Activated T-cell treated with anti-CD3 and anti-CD28 coated beads, Interleukin-2, amount 50 U/mL, for 72 hours (primary cell): Measurements from ENCODE around the gene PCDHA12. TPM values are rescaled to one million over a fixed set of nuclear protein-coding genes. Genes with fewer than 3 reads are reported as not detected.
"Not testable (repeated sequence)": the region's sequence is repeated elsewhere in the genome, so short reads cannot be mapped to it uniquely, and the experiment has no call there.

Experiments used
- ATAC-seq, 2 donors: fragments of 150-1000 bp; cut with Tn5 transposase; replicated peaks in 1 of 2; 2 replicates each; pipeline ENCODE4 v1.10.0; 2021; ENCODE audit warnings: moderate library complexity in 2 of 2, mild to moderate bottlenecking in 1 of 2
- DNase-seq, 2 donors: peaks; one replicate each; pipeline ENCODE4 v3.0.0; 2021 to 2022; ENCODE audit warnings: mixed read lengths in 1 of 2
- H3K27ac Mint-ChIP-seq: one replicate; pipeline ENCODE4 v1.8.0; 2022; ENCODE audit warnings: mild to moderate bottlenecking, moderate library complexity, mixed read lengths
- H3K27me3 Mint-ChIP-seq: one replicate; pipeline ENCODE4 v1.8.0; 2022; ENCODE audit warnings: low read depth, mixed read lengths
- H3K36me3 Mint-ChIP-seq, 2 donors: one replicate each; pipeline ENCODE4 v1.8.0; 2022; ENCODE audit warnings: mixed read lengths in 2 of 2, mild to moderate bottlenecking in 1 of 2; ENCODE audit not compliant: insufficient read depth in 2 of 2
- H3K4me1 Mint-ChIP-seq: one replicate; pipeline ENCODE4 v1.8.0; 2022; ENCODE audit warnings: low read depth, mixed read lengths
- H3K4me3 Mint-ChIP-seq, 2 donors: one replicate each; pipeline ENCODE4 v1.8.0; 2022; ENCODE audit warnings: mild to moderate bottlenecking in 2 of 2, mixed read lengths in 2 of 2, moderate library complexity in 2 of 2
- H3K9me3 Mint-ChIP-seq, 2 donors: one replicate each; pipeline ENCODE4 v1.8.0; 2022; ENCODE audit warnings: mixed read lengths in 2 of 2
- total RNA-seq, 2 donors: library from RNA; stranded (reverse); gene quantifications; one replicate each; pipeline ENCODE4 v1.2.3, GENCODE V29; 2022

PCDHA12 gene
- total RNA-seq, 2 donors from 2014 or later, result not detected

GRCh38 chr5:140876541-140877261 is 1.6 kb downstream of the PCDHA12 start:
- DNase-seq, H3K27ac Mint-ChIP-seq, H3K4me1 Mint-ChIP-seq, H3K4me3 Mint-ChIP-seq, ATAC-seq: not testable (repeated sequence)
- Mint-ChIP-seq H3K27me3 (peaks cover 31% of the 10 kb centered on the region), H3K9me3 (peaks cover 3 to 12% of the 10 kb centered on the region in 2 donors), H3K36me3 (peaks cover 11 to 15% of the 10 kb centered on the region in 2 donors)

GRCh38 chr5:140877262-140877581 is 2.1 kb downstream of the PCDHA12 start:
- Mint-ChIP-seq H3K4me3 (no peak overlapping the region), H3K27ac (no peak overlapping the region), H3K9me3 (peaks cover 4 to 10% of the 10 kb centered on the region in 2 donors), H3K27me3 (peaks cover 32% of the 10 kb centered on the region), H3K4me1 (no peaks in the 10 kb centered on the region), H3K36me3 (peaks cover 9 to 15% of the 10 kb centered on the region in 2 donors)
- ATAC-seq (no peak), DNase-seq (no peak)

DNA sequence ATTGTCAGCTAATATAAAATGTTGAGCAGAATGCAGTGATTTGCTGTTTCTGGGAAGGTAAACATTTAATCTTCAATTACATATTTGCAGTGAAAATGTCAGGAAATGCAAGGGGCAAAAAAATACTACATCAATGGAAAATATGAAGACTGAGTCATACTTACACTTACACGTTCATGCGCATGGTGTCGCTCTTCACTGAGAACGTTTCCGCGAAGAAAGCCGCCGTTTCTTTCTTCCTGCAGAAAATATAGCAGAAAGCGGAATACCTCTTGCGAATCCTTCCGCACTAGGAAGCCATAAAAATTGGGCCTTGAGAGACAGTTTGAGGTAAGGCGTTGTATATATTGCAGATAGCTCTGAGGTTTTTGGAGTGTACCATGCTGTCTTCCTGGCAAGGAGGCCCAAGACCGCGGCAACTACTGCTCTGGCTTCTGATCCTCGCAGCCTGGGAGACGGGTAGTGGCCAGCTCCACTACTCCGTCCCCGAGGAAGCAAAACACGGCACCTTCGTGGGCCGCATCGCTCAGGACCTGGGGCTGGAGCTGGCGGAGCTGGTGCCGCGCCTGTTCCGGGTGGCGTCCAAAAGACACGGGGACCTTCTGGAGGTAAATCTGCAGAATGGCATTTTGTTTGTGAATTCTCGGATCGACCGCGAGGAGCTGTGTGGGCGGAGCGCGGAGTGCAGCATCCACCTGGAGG is 6.9 kb downstream of the PCDHA12 start, which contains the start of gene PCDHA13:
TSS of gene PCDHA13 (plus strand) at position 236 of the 702 bp plus-strand sequence. CDS start at position 381, 145 bp downstream.
- Mint-ChIP-seq H3K27ac (peak within 1 kb of the TSS; percentile 39), H3K4me1 (no peaks in the 10 kb centered on the region), H3K9me3 (peaks cover 4 to 9% of the 10 kb centered on the region in 2 donors), H3K27me3 (peaks cover 14% of the 10 kb centered on the region), H3K4me3 (no peak within 1 kb of the TSS), H3K36me3 (peaks cover 6 to 11% of the 10 kb centered on the region in 2 donors)
- no peak for DNase-seq
- no peak for ATAC-seq

DNA sequence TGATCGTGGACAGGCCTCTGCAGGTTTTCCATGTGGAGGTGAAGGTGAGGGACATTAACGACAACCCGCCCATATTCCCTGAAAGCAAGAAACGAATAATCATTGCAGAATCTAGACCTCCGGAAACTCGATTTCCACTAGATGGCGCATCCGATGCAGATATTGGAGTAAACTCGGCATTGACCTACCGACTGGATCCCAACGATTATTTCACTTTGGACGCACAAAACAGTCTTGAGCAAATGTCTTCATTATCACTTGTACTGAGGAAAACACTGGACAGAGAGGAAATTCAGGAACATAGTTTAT is 7.4 kb downstream of the PCDHA12 start:
- DNase-seq (no peak), ATAC-seq (no peak)
- Mint-ChIP-seq H3K9me3 (peaks cover 4 to 9% of the 10 kb centered on the region in 2 donors), H3K27me3 (peaks cover 14% of the 10 kb centered on the region), H3K36me3 (peaks cover 6 to 11% of the 10 kb centered on the region in 2 donors), H3K27ac (no peak overlapping the region), H3K4me1 (no peaks in the 10 kb centered on the region), H3K4me3 (no peak overlapping the region)

- Mint-ChIP-seq H3K4me3 (no peak overlapping the region), H3K27ac (no peak overlapping the region), H3K36me3 (peaks cover 6 to 10% of the 10 kb centered on the region in 2 donors), H3K9me3 (peaks cover 4 to 9% of the 10 kb centered on the region in 2 donors), H3K27me3 (peaks cover 14% of the 10 kb centered on the region), H3K4me1 (no peaks in the 10 kb centered on the region)
- no peak for ATAC-seq
- no peak for DNase-seq
Measured at GRCh38 chr5:140883373-140883772, 8.3 kb downstream of the PCDHA12 start.

GRCh38 chr5:140883927-140884697 is 9.0 kb downstream of the PCDHA12 start:
- H3K27ac Mint-ChIP-seq, result no peak overlapping the region
- no peak for ATAC-seq

DNA sequence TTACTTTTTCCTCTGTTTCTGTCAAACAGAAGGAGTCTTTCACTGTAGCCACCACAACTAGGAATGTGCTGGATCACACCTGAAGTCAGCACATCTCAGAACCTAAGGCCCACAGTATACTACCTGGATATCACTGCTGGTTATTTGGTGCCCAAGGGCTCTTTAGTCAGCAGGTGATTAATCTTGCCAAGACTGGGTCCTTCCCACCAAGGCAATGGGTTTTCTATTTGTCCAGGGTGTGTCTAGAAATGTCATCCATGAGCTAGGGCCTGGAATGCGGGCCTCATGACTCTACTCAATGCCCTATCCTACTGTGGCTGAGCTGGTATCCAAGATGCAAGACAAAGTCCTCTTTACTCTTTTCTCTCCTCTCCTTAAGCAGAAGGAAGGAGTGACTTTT is 41.2 kb downstream of the PCDHA12 start:
- ATAC-seq (no peak), DNase-seq (no peak)
- Mint-ChIP-seq H3K9me3 (peaks cover 0 to 11% of the 10 kb centered on the region in 2 donors), H3K27me3 (no peaks in the 10 kb centered on the region), H3K36me3 (no peaks in the 10 kb centered on the region), H3K27ac (no peak overlapping the region), H3K4me3 (no peak overlapping the region), H3K4me1 (no peaks in the 10 kb centered on the region)

More at GRCh38 chr5:140883927-140884697, 9.0 kb downstream of the PCDHA12 start:
- Mint-ChIP-seq H3K36me3 (peaks cover 6 to 8% of the 10 kb centered on the region in 2 donors), H3K4me1 (no peaks in the 10 kb centered on the region), H3K27me3 (peaks cover 14% of the 10 kb centered on the region), H3K4me3 (no peak overlapping the region), H3K9me3 (peaks cover 4 to 6% of the 10 kb centered on the region in 2 donors)
- no peak for DNase-seq

DNA sequence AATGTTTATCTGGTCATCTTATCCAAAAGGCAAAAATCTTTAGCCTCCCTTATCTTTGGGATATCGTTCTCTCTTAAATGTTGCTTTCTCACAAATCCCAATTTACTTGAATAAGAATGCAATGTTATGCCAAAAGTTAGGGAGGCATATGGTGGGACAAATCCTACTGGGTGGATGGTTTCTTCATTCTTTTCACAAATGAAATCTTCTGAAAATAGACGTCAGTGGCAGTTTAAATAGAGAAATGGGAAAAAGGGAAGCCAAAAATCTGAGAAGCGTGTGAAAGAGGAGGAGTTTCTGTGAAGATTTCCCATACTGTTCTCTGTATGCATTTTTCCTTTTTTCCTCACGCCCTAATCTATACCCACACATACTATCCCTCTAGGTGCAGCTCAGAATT is 48.5 kb downstream of the PCDHA12 start:
- ATAC-seq, result no peak
- no peak overlapping the region for H3K4me3 Mint-ChIP-seq
- H3K27me3 Mint-ChIP-seq, result peaks cover 23% of the 10 kb centered on the region
- H3K36me3 Mint-ChIP-seq, result no peaks in the 10 kb centered on the region
- H3K4me1 Mint-ChIP-seq, result peaks cover 5% of the 10 kb centered on the region
- DNase-seq, result no peak
- no peak overlapping the region for H3K27ac Mint-ChIP-seq
- no peaks in the 10 kb centered on the region for H3K9me3 Mint-ChIP-seq

DNA sequence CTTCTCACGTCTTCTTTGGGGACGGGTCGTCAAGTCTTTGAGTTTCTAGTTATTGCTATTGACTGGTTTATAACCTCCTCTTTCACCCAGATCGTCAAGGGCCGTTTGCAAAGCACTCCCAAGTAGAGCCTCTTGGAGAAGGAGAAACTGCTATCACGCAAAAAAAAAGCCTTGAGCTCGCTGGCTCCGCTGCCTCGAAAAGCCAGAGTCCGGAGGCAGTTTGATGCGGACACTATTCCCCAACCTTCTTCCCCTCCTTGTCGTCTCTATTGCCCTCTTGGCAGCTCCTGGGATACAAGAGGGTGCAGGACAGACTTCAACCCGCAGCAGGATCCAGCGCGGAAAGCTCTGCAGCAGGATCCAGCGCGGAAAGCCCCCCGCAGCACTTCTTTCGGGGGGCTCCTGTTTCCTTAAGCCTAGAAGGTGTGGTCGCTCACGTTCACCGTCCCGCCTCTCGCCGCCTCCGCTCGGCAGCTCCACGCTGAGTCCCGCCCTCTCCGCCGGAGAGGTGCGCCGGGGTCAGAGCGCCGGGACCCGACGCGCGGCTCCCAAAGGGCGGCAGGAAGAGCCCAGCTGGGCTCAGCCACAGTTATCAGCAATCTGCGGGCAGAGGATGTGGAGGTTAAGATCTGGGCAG is 50.8 kb downstream of the PCDHA12 start, which contains the start of gene PCDHAC1:
TSS of gene PCDHAC1 (plus strand) at position 494 of the 637 bp plus-strand sequence. CDS start 594 bp downstream, outside the sequence.
- peak; percentile 5 to 24 for ATAC-seq
- Mint-ChIP-seq H3K27ac (no peak within 1 kb of the TSS), H3K4me1 (peaks cover 5% of the 10 kb centered on the region), H3K4me3 (peak within 1 kb of the TSS; percentile 52 to 60), H3K36me3 (peaks cover 0 to 2% of the 10 kb centered on the region in 2 donors), H3K27me3 (peaks cover 35% of the 10 kb centered on the region), H3K9me3 (no peaks in the 10 kb centered on the region)
- no peak for DNase-seq

GRCh38 chr5:140926443-140927227 is 51.5 kb downstream of the PCDHA12 start:
- no peak overlapping the region for H3K27ac Mint-ChIP-seq
- ATAC-seq (peak; percentile 41 to 62), DNase-seq (peak; percentile 45)
- H3K4me1 Mint-ChIP-seq, result peaks cover 5% of the 10 kb centered on the region
- H3K36me3 Mint-ChIP-seq, result peaks cover 0 to 2% of the 10 kb centered on the region in 2 donors
- peaks cover 35% of the 10 kb centered on the region for H3K27me3 Mint-ChIP-seq
- H3K4me3 Mint-ChIP-seq, result peak overlapping the region; percentile 52 to 60
- H3K9me3 Mint-ChIP-seq, result no peaks in the 10 kb centered on the region

GRCh38 chr5:140927228-140927573 is 52.1 kb downstream of the PCDHA12 start:
- Mint-ChIP-seq H3K36me3 (peaks cover 0 to 2% of the 10 kb centered on the region in 2 donors), H3K4me3 (peak overlapping the region; percentile 43 to 60), H3K27ac (no peak overlapping the region), H3K4me1 (peaks cover 5% of the 10 kb centered on the region), H3K27me3 (peaks cover 35% of the 10 kb centered on the region), H3K9me3 (no peaks in the 10 kb centered on the region)
- DNase-seq (no peak), ATAC-seq (no peak)
